HepG2 (cell line): ENCODE results near the gene EMILIN3. TPM values are rescaled to one million over a fixed set of nuclear protein-coding genes. Genes with fewer than 3 reads are reported as not detected.

Experiments
- ARID2 ChIP-seq: sonication (generic); formaldehyde crosslinking; IDR thresholded peaks from 2 replicates; pipeline ENCODE4 v1.8.1; 2022; ENCODE audit warnings: mild to moderate bottlenecking, missing genetic modification reagents, borderline replicate concordance
- CSRNP1 ChIP-seq: sonication (generic); formaldehyde crosslinking; IDR thresholded peaks from 2 replicates; pipeline ENCODE4 v1.8.1; 2023; ENCODE audit warnings: mild to moderate bottlenecking, missing genetic modification reagents
- FOXK2 ChIP-seq: fragments of 450-650 bp; IDR thresholded peaks from 2 replicates; pipeline ENCODE4 v1.6.1; 2016
- FOXP1 ChIP-seq, 2 experiments: fragments of 450-650 bp in 1 of 2; IDR thresholded peaks; 2 replicates each; pipeline ENCODE4 v1.6.1; 2017 to 2018; ENCODE audit warnings: antibody characterized with exemption in 1 of 2
- HMG20A ChIP-seq: IDR thresholded peaks from 2 replicates; pipeline ENCODE4 v1.6.1; 2016; ENCODE audit warnings: borderline replicate concordance
- HOXA3 ChIP-seq: sonication (generic); formaldehyde crosslinking; IDR thresholded peaks from 2 replicates; pipeline ENCODE4 v1.5.0; 2020; ENCODE audit warnings: missing genetic modification reagents
- HOXD1 ChIP-seq: sonication (generic); formaldehyde crosslinking; IDR thresholded peaks from 2 replicates; pipeline ENCODE4 v1.5.0; 2020; ENCODE audit warnings: missing genetic modification reagents
- RARA ChIP-seq: IDR thresholded peaks from 2 replicates; pipeline ENCODE4 v1.6.1; 2016; ENCODE audit warnings: missing genetic modification reagents, missing compliant biosample characterization
- RCOR2 ChIP-seq: IDR thresholded peaks from 2 replicates; pipeline ENCODE4 v1.6.1; 2016; ENCODE audit warnings: missing biosample characterization, missing genetic modification reagents
- SALL1 ChIP-seq: sonication (generic); formaldehyde crosslinking; IDR thresholded peaks from 2 replicates; pipeline ENCODE4 v1.8.0; 2022; ENCODE audit warnings: mild to moderate bottlenecking, missing genetic modification reagents
- TGIF2 ChIP-seq: IDR thresholded peaks from 2 replicates; pipeline ENCODE4 v1.6.1; 2016; ENCODE audit warnings: control low read depth, missing compliant biosample characterization
- ZFP90 ChIP-seq: sonication (generic); formaldehyde crosslinking; IDR thresholded peaks from 2 replicates; pipeline ENCODE4 v1.8.0; 2022; ENCODE audit warnings: missing genetic modification reagents, mild to moderate bottlenecking, inconsistent platforms, borderline replicate concordance
- ZNF256 ChIP-seq: sonication (generic); formaldehyde crosslinking; conservative IDR thresholded peaks from 2 replicates; pipeline ENCODE4 v1.4.0; 2020; ENCODE audit warnings: missing genetic modification reagents
- ZNF33A ChIP-seq: sonication (generic); formaldehyde crosslinking; IDR thresholded peaks from 2 replicates; pipeline ENCODE4 v1.5.1; 2020; ENCODE audit warnings: missing genetic modification reagents, mild to moderate bottlenecking, moderate library complexity, borderline replicate concordance
- ZNF383 ChIP-seq: sonication (generic); formaldehyde crosslinking; IDR thresholded peaks from 2 replicates; pipeline ENCODE4 v1.4.0; 2020; ENCODE audit warnings: missing genetic modification reagents, mild to moderate bottlenecking, borderline replicate concordance
- ZNF75D ChIP-seq: sonication (generic); formaldehyde crosslinking; IDR thresholded peaks from 2 replicates; pipeline ENCODE4 v1.8.1; 2023; ENCODE audit warnings: missing genetic modification reagents, mild to moderate bottlenecking, borderline replicate concordance
- ZNF891 ChIP-seq: sonication (generic); formaldehyde crosslinking; IDR thresholded peaks from 2 replicates; pipeline ENCODE4 v1.5.0; 2020; ENCODE audit warnings: mild to moderate bottlenecking, missing genetic modification reagents
- polyA plus RNA-seq, 8 experiments: library from polyadenylated mRNA; depleted of rRNA in 3 of 8; stranded (reverse) in 7 of 8; unstranded in 1 of 8; fragments of >200 nt; fragmentation: Illumina TruSeq in 4 of 8; extraction: Trizol in 4 of 8; gene quantifications; 2 replicates each; pipeline versions ENCODE4 v1.2.1 to v1.2.3, GENCODE V29; 2011 to 2016; ENCODE audit warnings: low read depth in 4 of 8, missing spikeins in 1 of 8, mixed read lengths in 1 of 8; ENCODE audit not compliant: insufficient read depth in 1 of 8
- total RNA-seq, 5 experiments: library from RNA; depleted of rRNA; stranded (reverse); fragments of >200 nt; fragmentation: Illumina TruSeq; extraction: Trizol; gene quantifications; 2 replicates each; pipeline ENCODE4 v1.2.3, GENCODE V29; 2016; ENCODE audit warnings: low read depth in 1 of 5
- TF ChIP-seq, protein P1 (sequence below): sonication (generic); formaldehyde crosslinking; IDR thresholded peaks from 2 replicates; pipeline ENCODE4 v1.5.0; 2020; ENCODE audit warnings: mild to moderate bottlenecking, missing genetic modification reagents
- TF ChIP-seq, protein P2 (sequence below): sonication (generic); formaldehyde crosslinking; IDR thresholded peaks from 2 replicates; pipeline ENCODE4 v1.5.0; 2020; ENCODE audit warnings: mild to moderate bottlenecking, missing genetic modification reagents, moderate library complexity
- TF ChIP-seq, protein P3 (sequence below), 2 experiments: IDR thresholded peaks; 2 replicates each; pipeline ENCODE4 v1.6.1; 2011 to 2012; ENCODE audit warnings: low read length in 2 of 2, borderline replicate concordance in 1 of 2, low read depth in 1 of 2, mild to moderate bottlenecking in 1 of 2, moderate library complexity in 1 of 2

Gene EMILIN3
- total and polyA plus RNA-seq, 2 of the 13 experiments (the other 11 are each of a cell fraction or from before 2014, with no cell fraction given): 0.25 to 0.29 TPM

DNA sequence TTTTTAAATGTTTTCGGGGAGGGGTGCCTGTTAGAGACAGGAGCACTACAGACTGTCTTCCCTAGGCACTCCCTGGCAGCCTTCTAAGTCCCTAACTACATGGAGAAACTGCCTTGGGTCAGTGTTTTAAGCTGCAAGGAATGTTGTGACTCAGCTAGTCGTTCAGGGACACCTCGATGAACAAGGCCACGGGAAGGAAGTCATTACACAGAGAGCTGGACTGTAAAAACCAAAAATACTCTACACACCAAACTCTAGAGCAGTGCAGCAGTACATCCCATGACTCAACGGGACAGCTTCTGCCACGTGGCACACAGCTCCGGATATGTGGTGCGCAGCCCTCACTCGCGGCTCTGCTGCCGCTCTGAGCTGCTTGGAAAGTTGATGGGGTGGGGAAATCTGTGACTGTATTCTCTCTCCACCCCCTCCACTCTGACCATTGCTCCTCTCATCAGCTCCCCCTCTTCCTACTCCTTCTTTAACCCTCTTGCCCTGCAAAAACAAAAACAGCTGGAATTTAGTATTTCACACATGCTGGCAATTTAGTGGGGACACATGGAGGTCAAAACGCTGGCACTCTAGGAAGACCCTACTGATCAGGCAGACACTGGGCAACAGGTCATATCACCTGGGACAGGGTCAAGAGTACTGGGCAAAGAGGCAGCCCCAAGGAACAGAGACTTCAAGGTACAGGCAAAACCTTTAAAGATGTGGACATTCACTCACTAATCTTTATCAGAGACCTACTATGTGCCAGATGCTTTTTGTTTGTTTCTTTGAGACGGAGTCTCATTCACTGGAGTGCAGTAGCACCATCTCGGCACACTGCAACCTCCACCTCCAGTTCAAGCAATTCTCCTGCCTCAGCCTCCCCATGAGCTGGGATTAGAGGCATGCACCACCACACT is 36.9 kb downstream of the EMILIN3 start (continued):
- peak; percentile 62; the same call in 1 of the 2 replicates for TF ChIP-seq ZFP90 (CRISPR knock-in tag)
- TF ChIP-seq RCOR2 (CRISPR knock-in tag): peak; percentile 48; the same call in 1 of the 2 replicates
- peak; percentile 60 for TF ChIP-seq SALL1 (CRISPR knock-in tag)
- TF ChIP-seq, protein P1, sequence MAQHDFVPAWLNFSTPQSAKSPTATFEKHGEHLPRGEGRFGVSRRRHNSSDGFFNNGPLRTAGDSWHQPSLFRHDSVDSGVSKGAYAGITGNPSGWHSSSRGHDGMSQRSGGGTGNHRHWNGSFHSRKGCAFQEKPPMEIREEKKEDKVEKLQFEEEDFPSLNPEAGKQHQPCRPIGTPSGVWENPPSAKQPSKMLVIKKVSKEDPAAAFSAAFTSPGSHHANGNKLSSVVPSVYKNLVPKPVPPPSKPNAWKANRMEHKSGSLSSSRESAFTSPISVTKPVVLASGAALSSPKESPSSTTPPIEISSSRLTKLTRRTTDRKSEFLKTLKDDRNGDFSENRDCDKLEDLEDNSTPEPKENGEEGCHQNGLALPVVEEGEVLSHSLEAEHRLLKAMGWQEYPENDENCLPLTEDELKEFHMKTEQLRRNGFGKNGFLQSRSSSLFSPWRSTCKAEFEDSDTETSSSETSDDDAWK (CRISPR knock-in tag): no peak
- no peak for TF ChIP-seq FOXK2
- TF ChIP-seq ZNF256 (CRISPR knock-in tag): no peak
- TF ChIP-seq, protein P2, sequence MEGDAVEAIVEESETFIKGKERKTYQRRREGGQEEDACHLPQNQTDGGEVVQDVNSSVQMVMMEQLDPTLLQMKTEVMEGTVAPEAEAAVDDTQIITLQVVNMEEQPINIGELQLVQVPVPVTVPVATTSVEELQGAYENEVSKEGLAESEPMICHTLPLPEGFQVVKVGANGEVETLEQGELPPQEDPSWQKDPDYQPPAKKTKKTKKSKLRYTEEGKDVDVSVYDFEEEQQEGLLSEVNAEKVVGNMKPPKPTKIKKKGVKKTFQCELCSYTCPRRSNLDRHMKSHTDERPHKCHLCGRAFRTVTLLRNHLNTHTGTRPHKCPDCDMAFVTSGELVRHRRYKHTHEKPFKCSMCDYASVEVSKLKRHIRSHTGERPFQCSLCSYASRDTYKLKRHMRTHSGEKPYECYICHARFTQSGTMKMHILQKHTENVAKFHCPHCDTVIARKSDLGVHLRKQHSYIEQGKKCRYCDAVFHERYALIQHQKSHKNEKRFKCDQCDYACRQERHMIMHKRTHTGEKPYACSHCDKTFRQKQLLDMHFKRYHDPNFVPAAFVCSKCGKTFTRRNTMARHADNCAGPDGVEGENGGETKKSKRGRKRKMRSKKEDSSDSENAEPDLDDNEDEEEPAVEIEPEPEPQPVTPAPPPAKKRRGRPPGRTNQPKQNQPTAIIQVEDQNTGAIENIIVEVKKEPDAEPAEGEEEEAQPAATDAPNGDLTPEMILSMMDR (CRISPR knock-in tag): 0 out of 2 replicates have a peak, but pooled peaks have one; percentile 8
- no peak for TF ChIP-seq HOXD1 (CRISPR knock-in tag)
- TF ChIP-seq, protein P3, sequence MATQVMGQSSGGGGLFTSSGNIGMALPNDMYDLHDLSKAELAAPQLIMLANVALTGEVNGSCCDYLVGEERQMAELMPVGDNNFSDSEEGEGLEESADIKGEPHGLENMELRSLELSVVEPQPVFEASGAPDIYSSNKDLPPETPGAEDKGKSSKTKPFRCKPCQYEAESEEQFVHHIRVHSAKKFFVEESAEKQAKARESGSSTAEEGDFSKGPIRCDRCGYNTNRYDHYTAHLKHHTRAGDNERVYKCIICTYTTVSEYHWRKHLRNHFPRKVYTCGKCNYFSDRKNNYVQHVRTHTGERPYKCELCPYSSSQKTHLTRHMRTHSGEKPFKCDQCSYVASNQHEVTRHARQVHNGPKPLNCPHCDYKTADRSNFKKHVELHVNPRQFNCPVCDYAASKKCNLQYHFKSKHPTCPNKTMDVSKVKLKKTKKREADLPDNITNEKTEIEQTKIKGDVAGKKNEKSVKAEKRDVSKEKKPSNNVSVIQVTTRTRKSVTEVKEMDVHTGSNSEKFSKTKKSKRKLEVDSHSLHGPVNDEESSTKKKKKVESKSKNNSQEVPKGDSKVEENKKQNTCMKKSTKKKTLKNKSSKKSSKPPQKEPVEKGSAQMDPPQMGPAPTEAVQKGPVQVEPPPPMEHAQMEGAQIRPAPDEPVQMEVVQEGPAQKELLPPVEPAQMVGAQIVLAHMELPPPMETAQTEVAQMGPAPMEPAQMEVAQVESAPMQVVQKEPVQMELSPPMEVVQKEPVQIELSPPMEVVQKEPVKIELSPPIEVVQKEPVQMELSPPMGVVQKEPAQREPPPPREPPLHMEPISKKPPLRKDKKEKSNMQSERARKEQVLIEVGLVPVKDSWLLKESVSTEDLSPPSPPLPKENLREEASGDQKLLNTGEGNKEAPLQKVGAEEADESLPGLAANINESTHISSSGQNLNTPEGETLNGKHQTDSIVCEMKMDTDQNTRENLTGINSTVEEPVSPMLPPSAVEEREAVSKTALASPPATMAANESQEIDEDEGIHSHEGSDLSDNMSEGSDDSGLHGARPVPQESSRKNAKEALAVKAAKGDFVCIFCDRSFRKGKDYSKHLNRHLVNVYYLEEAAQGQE (IDR thresholded peaks at IDR 0.05; ENCODE audit: borderline replicate concordance in 1 of 2, low read depth in 1 of 2, low read length in 2 of 2): 0 out of 4 replicates have a peak, but pooled peaks of 1 of the 2 experiments have one; percentile 10
- TF ChIP-seq ZNF383 (CRISPR knock-in tag): no peak
- TF ChIP-seq ARID2: no peak
- TF ChIP-seq ZNF891 (CRISPR knock-in tag): peak; percentile 68; the same call in 1 of the 2 replicates
- peak; percentile 53; the same call in 1 of the 2 replicates for TF ChIP-seq HMG20A
- no peak for TF ChIP-seq ZNF33A (CRISPR knock-in tag)
- TF ChIP-seq RARA (CRISPR knock-in tag): peak; percentile 30; the same call in 1 of the 2 replicates
- peak; percentile 39; the same call in 1 of the 2 replicates for TF ChIP-seq HOXA3 (CRISPR knock-in tag)
- no peak for TF ChIP-seq FOXP1 (IDR thresholded peaks at IDR 0.05)
- TF ChIP-seq FOXP1 (CRISPR knock-in tag; IDR thresholded peaks at IDR 0.05): 0 out of 2 replicates have a peak, but pooled peaks have one; percentile 15
- peak; percentile 81 for TF ChIP-seq TGIF2 (CRISPR knock-in tag)
- TF ChIP-seq CSRNP1: 0 out of 2 replicates have a peak, but pooled peaks have one; percentile 61
- TF ChIP-seq ZNF75D: no peak
